Pons (tissue), 1 donor: Measurements from ENCODE around the gene ARRDC5.
A peak's percentile ranks its signal among the peaks of the same experiment; 100 is the strongest.
"Not testable (repeated sequence)": the region's sequence is repeated elsewhere in the genome, so short reads cannot be mapped to it uniquely, and the experiment has no call there.

Source experiments
- DNase-seq: peaks from one replicate; pipeline ENCODE4 v3.0.0-alpha.2; 2016; ENCODE audit warnings: low spot score

ARRDC5 gene

DNA sequence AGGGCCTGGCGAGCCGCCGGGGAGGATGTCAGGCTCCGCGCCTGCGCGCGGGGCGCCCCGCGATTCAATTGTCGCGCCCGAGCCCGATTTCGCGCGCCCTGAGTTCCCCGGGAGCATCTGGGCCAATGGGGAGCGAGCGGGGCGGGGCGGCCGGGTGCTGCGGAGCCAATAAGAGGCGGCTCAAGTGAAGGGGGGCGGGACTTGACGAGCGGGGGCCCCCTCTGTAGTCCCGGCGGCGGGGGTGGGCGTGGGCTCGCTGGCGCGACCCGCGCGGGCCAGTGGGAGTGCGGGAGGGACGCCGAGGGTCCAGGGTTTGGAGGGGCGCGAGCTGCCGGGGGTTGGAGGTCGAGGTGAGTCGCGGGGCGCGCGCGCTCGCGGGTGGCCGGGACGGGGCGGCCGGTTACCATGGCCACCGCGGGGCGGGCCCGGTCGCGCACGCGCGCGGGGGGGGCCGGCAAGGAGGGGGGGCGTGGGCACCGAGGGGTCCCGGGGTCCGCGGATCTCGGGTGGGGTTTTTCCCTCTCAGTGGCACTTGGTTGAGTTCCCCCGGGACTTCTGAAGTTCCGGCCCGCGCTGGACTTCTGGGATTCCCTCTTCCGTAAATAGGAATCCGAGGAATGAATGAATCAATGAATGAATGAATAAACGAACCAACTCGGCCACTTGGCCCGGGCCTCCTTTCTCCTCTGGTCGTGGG, 7.3 kb upstream of the ARRDC5 start:
- peak; percentile 86 for DNase-seq

DNA sequence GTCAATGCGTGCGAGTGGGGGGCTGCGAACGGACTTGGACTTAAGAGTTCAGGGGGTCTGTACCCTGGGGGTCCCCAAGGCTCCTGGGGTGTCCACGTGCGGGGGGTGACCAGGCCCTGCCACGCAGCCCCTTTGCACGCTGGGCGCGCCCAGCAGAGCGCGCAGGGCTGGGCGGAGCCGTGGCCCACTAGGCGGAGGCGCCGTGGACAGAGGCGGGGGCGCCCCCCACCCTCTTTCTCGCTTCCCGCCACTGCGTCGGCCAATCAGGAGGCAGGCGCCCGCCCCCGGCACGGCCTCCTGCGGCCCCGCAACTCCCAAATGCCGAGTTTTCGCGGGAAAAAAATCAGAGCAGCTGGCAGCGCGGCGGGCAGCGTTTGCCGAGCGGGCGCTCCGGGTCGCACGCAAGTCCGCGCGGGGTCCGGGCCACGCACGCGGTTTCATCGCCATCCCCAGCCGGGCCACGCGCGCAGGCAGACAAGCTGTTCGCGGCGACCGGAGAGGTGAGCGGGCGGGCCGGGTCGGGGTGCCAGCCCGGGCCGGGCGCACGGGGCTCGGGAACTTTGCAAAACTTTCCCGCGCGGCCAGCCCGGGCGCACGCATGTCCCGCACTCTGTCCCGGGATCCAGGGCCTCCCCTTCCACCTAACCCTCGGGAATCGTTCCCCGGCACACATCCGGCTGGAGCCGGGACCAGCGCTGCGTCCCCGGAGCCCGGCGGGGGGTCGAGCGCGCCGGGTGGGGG, 6.6 kb upstream of the ARRDC5 start, which contains the start of gene UHRF1:
Gene UHRF1, plus strand, starts transcription at position 346 of the 741 bp plus-strand sequence. CDS start 1,385 bp downstream, outside the sequence.
- DNase-seq, result no peak

DNA sequence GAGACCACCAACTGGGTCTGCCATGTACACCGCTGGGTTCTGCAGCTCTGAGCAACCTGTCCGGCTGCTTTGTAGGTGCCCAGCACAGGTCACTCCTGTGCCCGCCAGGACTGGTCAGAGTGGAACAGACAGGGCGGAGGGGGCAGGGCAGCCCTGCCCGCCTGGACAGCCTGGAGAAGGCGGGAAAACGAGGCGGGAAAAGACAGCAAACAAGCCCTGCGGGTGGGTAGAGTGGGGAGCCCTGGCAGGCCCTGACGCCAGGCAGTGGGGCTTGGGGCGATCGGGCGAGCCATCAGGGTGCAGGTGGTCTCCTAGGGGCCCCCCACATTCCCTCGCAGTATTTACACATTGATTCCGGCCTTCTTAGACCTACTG, 6.1 kb upstream of the ARRDC5 start:
- DNase-seq, result no peak

DNA sequence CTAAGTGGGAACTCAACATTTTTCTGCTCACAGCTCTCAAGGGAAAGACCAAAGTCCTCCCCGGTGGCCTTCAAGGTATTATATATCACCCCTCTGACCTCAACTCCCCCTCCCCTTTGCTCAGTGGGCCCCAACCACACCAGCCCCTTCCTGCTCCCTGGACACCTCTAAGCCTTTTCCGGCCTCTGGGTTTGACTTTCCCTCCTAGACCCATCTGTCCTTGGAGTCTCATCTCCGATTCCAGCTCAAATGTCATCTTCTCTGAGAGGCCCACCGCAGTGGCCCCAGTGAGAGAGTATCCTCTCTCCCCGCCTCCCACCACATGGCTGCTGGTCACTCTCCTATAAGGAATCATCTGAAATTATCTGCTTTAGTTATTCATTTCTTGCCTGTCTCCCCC, 5.7 kb upstream of the ARRDC5 start:
- no peak for DNase-seq

DNA sequence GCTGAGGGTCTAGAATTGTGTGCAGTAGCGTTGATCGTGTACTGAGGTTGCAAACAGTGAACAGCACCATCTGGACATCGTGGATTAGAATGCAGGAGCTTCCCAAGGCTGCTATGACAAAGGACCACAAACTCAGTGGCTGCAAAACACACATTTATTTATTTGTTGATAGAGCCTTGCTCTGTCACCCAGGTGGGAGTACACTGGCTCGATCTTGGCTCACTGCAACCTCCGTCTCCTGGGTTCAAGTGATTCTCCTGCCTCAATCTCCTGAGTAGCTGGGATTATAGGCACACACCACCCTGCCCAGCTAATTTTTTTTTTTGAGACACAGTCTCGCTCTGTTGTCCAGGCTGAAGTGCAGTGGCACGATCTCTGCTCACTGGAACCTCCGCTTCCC, 4.3 kb upstream of the ARRDC5 start:
- no peak for DNase-seq

DNA sequence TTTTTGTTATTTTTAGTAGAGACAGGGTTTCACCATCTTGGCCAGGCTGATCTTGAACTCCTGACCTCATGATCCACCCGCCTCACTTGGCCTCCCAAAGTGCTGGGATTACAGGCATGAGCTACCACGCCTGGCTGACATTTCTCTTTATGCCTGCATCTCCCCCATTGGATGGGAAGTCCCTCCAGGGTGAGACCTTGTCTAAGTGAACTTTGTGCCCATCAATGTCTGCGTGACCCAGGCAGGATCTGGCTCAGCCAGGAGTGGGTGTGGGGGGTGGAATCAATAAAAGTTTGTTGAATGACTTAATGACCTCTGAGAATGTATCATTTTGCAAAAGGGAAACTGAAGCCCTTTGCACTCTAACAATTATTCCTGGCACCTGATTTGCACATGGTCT, 1.8 kb upstream of the ARRDC5 start:
- no peak for DNase-seq

DNA sequence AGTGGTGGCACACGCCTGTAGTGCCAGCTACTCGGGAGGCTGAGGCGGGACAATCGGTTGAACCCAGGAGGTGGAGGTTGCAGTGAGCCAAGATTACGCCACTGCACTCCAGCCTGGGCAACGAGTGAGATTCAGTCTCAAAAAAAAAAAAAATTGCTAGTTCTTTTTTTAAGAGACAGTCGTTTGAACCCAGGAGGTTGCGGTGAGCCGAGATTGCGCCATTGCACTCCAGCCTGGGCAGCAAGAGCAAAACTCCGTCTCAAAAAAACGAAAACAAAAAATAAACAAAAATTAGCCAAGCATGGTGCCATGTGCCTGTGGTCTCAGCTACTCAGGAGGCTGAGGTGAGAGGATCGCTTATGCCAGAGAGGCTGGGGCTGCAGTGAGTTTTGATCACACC, 1.8 kb downstream of the ARRDC5 start:
- DNase-seq, result not testable (repeated sequence)

DNA sequence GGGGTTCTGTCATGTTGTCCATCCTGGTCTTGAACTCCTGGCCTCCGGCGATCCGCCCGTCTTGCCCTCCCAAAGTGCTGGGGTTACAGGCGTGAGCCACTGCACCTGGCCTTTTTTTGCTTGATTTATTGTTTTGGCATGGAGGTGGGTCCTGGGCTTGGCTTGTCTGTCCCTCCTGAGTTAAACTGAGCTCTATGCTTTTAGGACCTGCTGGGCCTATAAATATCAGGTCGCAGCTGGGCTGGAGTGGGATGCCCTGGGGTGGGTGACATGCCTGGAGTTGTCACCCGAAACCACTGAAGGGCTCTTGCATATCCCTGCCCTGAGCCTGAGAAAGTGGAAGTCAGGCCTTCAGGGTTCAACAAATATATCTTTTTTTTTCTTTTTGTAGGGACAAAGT, 5.5 kb downstream of the ARRDC5 start:
- no peak for DNase-seq

DNA sequence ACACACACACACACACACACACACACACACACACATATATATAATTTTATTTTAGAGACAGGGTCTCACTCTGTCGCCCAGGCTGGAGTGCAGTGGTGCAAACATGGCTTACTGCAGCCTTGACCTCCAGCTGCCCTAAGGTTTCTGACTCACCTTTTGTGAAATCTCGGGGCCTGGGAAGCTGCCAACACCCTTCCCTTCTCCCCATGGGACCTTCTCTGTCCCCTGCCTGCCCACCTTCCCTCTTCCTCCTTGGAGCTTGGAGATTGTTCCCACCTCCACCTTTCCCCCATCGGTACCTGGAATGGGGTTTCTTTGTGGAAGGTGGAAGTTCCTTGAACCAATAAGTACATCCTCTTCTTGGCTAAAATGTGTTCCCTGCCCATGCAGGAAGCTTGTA, 6.3 kb downstream of the ARRDC5 start:
- no peak for DNase-seq

DNA sequence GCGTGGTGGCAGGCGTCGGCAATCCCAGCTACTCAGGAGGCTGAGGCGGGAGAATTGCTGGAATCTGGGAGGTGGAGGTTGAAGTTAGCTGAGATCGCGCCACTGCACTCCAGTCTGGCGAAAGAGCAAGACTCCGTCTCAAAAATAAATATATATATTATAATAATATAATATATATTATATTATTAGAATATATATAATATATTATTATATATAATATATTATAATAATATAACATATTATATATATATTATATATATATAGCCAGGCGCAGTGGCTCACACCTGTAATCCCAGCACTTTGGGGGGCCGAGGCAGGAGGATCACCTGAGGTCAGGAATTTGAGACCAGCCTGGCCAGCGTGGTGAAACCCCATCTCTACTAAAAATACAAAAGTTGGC, 9.7 kb downstream of the ARRDC5 start:
- not testable (repeated sequence) for DNase-seq

DNA sequence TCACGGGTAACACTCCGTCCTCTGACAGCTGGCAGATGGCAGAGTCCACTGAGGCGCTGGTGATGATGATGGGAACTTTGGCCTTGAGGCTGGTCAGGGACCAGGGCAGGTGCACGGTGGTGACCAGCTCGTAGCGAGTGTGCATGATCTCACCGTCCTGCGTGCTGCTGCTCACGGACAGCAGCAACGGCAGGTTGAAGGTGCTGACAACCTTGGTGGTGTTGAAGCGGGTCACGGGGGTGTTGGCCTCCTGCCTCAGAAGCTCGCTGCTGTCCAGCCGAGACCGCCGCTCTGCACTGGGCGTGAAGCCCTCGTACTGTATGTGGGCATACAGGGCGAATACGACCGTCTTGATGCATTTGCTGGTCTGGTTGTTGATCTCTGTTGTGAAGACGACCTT, 11.6 kb downstream of the ARRDC5 start:
- no peak for DNase-seq

DNA sequence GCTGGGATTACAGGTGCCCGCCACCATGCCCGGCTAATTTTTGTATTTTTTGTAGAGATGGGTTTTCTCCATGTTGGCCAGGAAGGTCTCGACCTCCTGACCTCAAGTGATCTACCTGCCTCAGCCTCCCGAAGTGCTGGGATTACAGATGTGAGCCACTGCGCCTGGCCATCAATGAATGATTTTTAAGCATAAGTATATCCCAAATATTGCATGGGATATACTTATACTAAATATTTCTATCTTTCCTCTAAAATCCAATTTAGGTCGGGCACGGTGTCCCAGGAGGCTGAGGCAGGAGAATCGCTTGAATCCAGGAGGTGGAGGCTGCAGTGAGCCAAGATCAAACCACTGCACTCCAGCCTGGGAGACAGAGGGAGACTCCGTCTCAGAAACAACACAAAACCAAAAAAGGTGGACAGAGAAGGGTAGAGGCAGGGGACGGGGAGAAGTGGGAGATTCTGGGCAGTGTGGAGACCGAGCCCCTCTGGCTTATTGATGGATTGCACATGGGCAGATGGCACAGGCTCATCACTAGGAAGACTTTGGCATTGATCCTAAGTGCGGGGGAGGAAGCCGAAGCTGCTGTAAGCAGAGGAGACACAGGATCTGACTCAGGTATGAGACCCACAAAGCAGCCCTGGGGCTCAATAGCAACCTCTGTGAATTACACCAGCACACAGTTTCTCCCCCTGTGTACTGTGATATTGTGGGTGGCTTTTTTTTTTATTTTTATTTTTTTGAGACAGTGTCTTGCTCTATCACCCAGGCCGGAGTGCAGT, 13.5 kb downstream of the ARRDC5 start:
- no peak for DNase-seq

DNA sequence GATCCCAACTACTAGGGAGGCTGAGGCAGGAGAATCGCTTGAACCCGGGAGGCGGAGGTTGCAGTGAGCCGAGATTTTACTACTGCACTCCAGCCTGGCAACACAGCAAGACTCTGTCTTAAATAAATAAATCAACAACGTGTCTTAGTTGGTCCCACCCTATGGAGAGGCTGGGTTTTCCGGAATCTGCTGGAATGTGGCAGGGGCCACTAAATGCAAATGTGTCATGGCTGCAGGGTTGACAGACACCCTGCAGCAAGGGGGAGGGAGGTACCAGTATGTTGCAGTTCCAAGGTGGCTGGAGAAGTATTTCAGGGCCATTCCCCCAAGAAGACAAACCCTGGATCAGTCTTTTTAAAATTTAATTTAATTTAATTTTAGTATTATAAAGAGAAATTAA, 14.9 kb downstream of the ARRDC5 start:
- not testable (repeated sequence) for DNase-seq

DNA sequence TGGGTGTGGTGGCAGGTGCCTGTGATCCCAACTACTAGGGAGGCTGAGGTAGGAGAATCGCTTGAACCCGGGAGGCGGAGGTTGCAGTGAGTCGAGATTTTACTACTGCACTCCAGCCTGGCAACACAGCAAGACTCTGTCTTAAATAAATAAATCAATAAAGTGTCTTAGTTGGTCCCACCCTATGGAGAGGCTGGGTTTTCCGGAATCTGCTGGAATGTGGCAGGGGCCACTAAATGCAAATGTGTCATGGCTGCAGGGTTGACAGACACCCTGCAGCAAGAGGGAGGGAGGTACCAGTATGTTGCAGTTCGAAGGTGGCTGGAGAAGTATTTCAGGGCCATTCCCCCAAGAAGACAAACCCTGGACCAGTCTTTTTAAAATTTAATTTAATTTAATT, 17.7 kb downstream of the ARRDC5 start:
- not testable (repeated sequence) for DNase-seq

DNA sequence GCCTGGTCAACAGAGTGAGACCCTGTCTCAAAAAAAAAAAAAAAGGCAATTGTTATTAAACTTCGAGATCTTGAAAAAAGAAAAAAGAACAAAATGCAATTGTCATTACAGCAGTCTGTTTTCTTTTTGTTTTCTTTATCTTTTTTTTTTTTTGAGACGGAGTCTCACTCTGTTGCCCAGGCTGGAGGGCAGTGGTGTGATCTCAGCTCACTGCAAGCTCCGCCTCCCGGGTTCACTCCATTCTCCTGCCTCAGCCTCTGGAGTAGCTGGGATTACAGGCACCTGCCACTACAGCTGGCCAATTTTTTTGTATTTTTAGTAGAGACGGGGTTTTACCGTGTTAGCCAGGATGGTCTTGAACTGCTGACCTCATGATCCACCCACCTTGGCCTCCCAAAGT, 19.8 kb downstream of the ARRDC5 start:
- DNase-seq, result not testable (repeated sequence)

DNA sequence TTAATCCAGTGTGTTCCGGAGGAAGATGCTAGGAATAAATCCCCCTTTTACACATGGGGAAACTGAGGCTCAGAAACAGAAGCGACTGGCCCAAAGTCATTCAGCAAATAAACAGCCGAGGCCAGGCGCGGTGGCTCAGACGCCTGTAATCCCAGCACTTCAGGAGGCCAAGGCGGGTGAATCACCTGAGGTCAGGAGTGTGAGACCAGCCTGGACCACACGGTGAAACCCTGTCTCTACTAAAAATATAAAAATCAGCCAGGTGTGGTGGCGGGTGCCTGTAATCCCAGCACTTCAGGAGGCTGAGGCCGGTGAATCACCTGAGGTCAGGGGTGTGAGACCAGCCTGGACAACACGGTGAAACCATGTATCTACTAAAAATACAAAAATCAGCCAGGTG, 23.7 kb downstream of the ARRDC5 start:
- DNase-seq, result no peak

DNA sequence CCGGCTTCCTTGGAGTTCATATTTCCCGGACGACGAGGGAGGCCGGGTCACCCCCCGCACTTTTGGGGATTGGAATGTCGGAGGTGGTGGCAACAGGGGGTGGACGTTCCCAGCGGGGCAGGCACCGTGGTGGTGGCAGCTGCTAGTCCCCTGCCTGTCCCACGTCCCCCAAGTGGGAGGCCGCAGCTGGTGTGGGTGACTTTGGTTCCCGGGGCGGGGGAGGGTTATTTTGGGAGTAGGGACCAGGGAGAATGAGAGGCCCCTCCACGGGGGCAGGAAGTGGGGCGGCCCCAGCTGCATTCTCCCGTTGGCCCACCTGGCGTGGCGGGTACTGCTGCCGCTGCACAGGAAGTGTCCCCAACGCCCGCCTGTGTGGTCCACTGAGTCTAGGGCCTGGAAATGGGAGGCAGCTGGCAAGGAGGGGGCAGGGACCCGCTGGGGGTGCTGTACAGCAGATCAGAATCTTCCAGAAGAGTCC, 24.2 kb downstream of the ARRDC5 start:
- DNase-seq, result no peak

DNA sequence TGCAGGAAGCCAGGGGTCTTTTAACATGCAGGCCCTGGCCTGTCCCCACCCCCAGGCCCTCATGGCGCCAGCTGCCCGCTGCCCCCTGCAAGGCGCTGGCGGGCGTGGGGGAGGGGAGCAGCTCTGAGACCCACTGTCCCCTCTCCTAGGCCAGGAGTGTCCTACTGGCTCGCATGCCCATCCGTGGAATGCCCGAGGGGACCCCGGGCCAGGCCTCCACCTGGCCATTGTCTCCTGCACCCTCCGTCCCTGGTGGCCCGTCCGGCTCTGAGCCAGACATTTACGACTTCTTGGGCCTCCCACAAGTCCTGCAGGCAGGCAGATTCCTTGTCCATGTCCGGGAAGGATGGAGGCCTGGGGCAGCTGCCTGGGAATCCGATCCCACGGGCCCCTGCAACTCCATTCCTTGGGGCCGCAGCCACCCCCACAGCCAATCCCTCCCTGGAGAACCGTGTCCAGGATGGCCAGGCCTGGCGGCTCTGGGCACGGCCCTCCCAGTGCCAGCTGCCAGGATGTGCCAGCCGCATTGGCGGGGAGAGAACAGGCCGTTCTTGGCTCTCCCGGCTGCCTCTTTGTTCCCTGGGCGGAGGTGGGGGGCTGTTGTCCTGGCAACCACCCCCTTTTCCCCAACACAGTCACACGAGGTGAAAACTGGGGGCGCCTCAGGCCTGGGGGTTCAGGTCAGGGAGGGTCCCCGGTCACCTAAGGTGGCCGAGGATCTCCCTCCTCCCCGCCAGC, 24.8 kb downstream of the ARRDC5 start:
- peak; percentile 91 for DNase-seq

DNA sequence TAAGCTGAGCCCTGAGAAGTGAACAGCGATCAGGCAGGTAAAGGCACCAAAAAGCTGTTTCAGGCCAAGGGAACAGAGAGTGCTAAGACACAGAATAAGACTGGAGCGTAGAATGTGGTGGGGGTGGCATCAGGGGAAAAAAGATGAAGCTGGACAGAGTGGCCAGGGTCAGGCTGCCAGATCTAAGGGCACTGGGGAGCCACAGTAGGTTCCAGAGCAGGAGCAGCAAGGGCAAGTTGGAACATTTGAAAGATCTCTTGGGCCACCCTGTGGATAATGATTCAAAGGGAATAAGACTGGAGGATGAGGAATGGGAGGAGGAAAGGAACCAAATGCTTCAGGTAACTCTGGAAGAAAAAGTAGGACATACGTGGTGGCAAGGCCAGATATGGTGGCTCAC, 28.8 kb downstream of the ARRDC5 start:
- no peak for DNase-seq

DNA sequence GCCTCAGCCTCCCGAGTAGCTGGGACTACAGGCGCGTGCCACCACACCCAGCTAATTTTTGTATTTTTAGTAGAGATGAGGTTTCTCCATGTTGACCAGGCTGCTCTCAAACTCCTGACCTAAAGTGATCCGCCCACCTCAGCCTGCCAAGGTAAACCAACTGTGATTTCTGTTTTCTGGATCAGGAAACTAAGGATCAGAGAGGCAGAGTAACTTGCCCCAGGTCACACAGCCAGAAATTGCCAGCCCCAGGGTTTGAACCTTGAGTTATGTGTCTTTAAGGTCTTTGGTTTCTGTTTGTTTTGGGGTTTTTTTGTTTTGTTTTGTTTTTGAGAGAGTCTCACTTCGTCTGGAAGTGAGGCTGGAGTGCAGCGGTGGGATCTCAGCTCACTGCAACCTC, 31.0 kb downstream of the ARRDC5 start:
- no peak for DNase-seq

DNA sequence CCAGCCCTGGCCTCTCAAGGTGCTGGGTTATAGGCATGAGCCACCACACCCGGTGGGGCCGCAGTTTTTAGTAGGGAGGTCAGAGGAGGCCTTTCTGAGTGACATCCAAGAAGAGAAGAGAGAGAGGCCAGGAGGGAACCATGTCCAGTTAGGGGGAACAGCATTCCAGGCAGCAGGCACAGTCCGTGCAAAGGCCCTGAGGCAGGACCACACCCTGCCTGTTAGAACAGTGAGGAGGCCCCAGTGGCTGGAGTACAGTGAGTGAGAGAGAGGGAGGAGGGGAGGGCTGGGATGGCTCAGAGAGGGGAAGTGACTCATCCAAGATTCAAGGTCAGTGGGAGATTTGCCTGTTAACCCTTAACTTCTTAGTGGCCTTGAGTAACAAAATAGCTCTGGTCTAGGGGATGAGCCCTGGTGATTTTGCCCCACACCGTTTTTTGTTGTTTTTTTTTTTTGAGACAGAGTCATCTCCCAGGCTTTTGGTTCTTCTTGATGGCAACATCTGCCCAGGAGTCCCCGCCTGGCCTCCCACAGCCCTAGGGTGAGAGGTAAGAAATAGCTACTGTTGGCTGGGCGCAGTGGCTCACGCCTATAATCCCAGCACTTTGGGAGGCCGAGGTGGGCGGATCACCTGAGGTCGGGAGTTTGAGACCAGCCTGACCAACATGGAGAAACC, 32.5 kb downstream of the ARRDC5 start:
- no peak for DNase-seq
